HG02610 (cell line): ENCODE measurements around the gene TLCD5.

Source experiments
- ATAC-seq: cut with Tn5 transposase; IDR thresholded peaks from one replicate; pipeline ENCODE4 v1.9.1; 2021; ENCODE audit warnings: mild to moderate bottlenecking, moderate library complexity; ENCODE audit not compliant: unreplicated experiment

Gene TLCD5

GRCh38 chr11:120375076-120375475 lies 50.0 kb downstream of the TLCD5 start:
- no peak for ATAC-seq

- no peak for ATAC-seq
Observed at GRCh38 chr11:120376547-120377182, 51.6 kb downstream of the TLCD5 start.

DNA sequence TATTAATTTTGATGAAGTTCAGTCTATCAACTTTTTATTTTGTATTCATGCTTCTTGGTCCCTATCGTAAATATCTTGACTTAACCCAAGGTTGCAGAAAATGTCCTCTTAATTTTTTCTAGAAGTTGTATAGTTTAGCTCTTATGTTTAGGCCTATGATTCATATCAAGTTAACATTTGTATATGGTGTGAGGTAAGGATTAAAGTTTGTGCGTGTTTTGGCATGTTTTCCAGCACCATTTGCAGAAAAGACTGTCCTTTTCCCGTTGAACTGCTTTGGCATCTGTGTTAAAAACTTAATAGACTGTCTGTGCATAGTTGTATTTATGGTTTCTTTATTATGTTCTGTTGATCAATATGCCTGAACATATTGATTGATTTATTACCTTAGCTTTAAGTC lies 53.4 kb downstream of the TLCD5 start:
- ATAC-seq: no peak

GRCh38 chr11:120381401-120381800 lies 56.3 kb downstream of the TLCD5 start:
- ATAC-seq: no peak
